ENCODE data around the gene ZNF689.

DNA sequence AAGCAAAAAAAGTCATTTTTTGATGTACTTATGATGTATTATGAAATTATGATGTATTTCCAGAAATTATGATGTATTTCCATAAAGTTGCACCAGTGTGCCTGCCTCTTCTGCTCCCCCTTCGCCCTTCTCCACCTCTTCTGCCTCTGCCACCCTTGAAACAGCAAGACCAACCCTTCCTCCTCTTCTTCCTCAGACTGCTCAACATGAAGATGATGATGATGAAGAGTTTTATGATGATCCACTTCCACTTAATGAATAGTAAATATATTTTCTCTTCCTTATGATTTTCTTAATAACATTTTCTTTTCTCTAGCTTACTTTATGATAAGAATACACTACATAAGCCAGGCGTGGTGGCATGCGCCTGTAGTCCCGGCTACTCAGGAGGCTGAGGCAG, 17.3 kb downstream of the ZNF689 start:
- TF ChIP-seq, protein P1, sequence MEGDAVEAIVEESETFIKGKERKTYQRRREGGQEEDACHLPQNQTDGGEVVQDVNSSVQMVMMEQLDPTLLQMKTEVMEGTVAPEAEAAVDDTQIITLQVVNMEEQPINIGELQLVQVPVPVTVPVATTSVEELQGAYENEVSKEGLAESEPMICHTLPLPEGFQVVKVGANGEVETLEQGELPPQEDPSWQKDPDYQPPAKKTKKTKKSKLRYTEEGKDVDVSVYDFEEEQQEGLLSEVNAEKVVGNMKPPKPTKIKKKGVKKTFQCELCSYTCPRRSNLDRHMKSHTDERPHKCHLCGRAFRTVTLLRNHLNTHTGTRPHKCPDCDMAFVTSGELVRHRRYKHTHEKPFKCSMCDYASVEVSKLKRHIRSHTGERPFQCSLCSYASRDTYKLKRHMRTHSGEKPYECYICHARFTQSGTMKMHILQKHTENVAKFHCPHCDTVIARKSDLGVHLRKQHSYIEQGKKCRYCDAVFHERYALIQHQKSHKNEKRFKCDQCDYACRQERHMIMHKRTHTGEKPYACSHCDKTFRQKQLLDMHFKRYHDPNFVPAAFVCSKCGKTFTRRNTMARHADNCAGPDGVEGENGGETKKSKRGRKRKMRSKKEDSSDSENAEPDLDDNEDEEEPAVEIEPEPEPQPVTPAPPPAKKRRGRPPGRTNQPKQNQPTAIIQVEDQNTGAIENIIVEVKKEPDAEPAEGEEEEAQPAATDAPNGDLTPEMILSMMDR (IDR thresholded peaks at IDR 0.05; ENCODE audit: low read length): no peak
- TF ChIP-seq EZH2 (IDR thresholded peaks at IDR 0.05; ENCODE audit: borderline replicate concordance, low read length): no peak
